K562 (cell line): Measurements from ENCODE around the gene SLC7A8. TPM values are rescaled to one million over a fixed set of nuclear protein-coding genes. Genes with fewer than 3 reads are reported as not detected.

Experiments used
- CCNT2 ChIP-seq: IDR thresholded peaks from 2 replicates; pipeline ENCODE4 v1.6.1; 2011; ENCODE audit warnings: borderline replicate concordance, low read depth, mild to moderate bottlenecking, moderate library complexity, mixed read lengths, low read length; ENCODE audit not compliant: insufficient read length; ENCODE audit errors: extremely low read depth
- DIDO1 ChIP-seq: fragments of 450-650 bp; IDR thresholded peaks from 2 replicates; pipeline ENCODE4 v1.6.1; 2016; ENCODE audit warnings: low read depth, missing biosample characterization, missing genetic modification characterization
- EP300 ChIP-seq: IDR thresholded peaks from 2 replicates; pipeline ENCODE4 v1.6.1; 2012; ENCODE audit warnings: low read length, improper control_type of control experiment
- ERF ChIP-seq: fragments of 450-650 bp; formaldehyde crosslinking; IDR thresholded peaks from 2 replicates; pipeline ENCODE4 v1.4.0; 2020; ENCODE audit warnings: mild to moderate bottlenecking, mixed read lengths
- GTF2A2 ChIP-seq: IDR thresholded peaks from 2 replicates; pipeline ENCODE4 v1.6.1; 2016; ENCODE audit warnings: mild to moderate bottlenecking, missing genetic modification characterization, missing compliant biosample characterization
- HMG20A ChIP-seq: fragments of 450-650 bp; formaldehyde crosslinking; conservative IDR thresholded peaks from 2 replicates; pipeline ENCODE4 v1.4.0; 2020; ENCODE audit warnings: mild to moderate bottlenecking, mixed read lengths
- LARP7 ChIP-seq: fragments of 450-650 bp; IDR thresholded peaks from 2 replicates; pipeline ENCODE4 v1.6.1; 2016
- LCOR ChIP-seq: sonication (generic); formaldehyde crosslinking; IDR thresholded peaks from 2 replicates; pipeline ENCODE4 v1.8.0; 2022; ENCODE audit warnings: mild to moderate bottlenecking, missing genetic modification reagents
- MCM3 ChIP-seq: fragments of 450-650 bp; IDR thresholded peaks from 2 replicates; pipeline ENCODE4 v1.6.1; 2016
- TCF3 ChIP-seq: sonication (generic); formaldehyde crosslinking; IDR thresholded peaks from 2 replicates; pipeline ENCODE4 v1.4.0; 2020; ENCODE audit warnings: mild to moderate bottlenecking, missing genetic modification reagents
- U2AF1 ChIP-seq: fragments of 200-400 bp; formaldehyde crosslinking; optimal IDR thresholded peaks from 2 replicates; pipeline ENCODE3; 2017; ENCODE audit warnings: mild to moderate bottlenecking, low read depth, low read length, moderate library complexity
- ZBTB7A ChIP-seq: IDR thresholded peaks from 2 replicates; pipeline ENCODE4 v1.6.1; 2011; ENCODE audit warnings: low read depth, mild to moderate bottlenecking, low read length, moderate library complexity, borderline replicate concordance; ENCODE audit not compliant: control insufficient read depth
- ZC3H8 ChIP-seq: fragments of 450-650 bp; IDR thresholded peaks from 2 replicates; pipeline ENCODE4 v1.6.1; 2017
- ZNF124 ChIP-seq: sonication (generic); formaldehyde crosslinking; IDR thresholded peaks from 2 replicates; pipeline ENCODE4 v1.8.1; 2022; ENCODE audit warnings: missing genetic modification reagents
- ZNF24 ChIP-seq: fragments of 450-650 bp; IDR thresholded peaks from 2 replicates; pipeline ENCODE4 v1.6.1; 2016
- ZNF445 ChIP-seq: fragments of 250-450 bp; sonication (Bioruptor Pico); IDR thresholded peaks from 2 replicates; pipeline ENCODE4 v1.4.0; 2020; ENCODE audit warnings: low read depth, mild to moderate bottlenecking, moderate library complexity
- ZNF57 ChIP-seq: fragments of 450-650 bp; formaldehyde crosslinking; IDR thresholded peaks from 2 replicates; pipeline ENCODE4 v1.4.0; 2020; ENCODE audit warnings: mild to moderate bottlenecking, moderate library complexity
- ZNF644 ChIP-seq: fragments of 200-800 bp; sonication (Bioruptor generic); IDR thresholded peaks from 2 replicates; pipeline ENCODE4 v1.6.1; 2016; ENCODE audit warnings: low read depth, missing genetic modification characterization, missing compliant biosample characterization
- ZNF707 ChIP-seq: fragments of 250-450 bp; sonication (Bioruptor Pico); conservative IDR thresholded peaks from 2 replicates; pipeline ENCODE4 v1.8.0; 2022; ENCODE audit warnings: inconsistent platforms, mild to moderate bottlenecking, moderate library complexity
- ZNF76 ChIP-seq: fragments of 250-450 bp; sonication (Bioruptor Pico); IDR thresholded peaks from 2 replicates; pipeline ENCODE4 v1.4.0; 2020; ENCODE audit warnings: mild to moderate bottlenecking, moderate library complexity, borderline replicate concordance
- ZNF764 ChIP-seq: fragments of 250-450 bp; sonication (Bioruptor Pico); IDR thresholded peaks from 2 replicates; pipeline ENCODE4 v1.4.0; 2020; ENCODE audit warnings: low read depth, mild to moderate bottlenecking, moderate library complexity
- polyA plus RNA-seq, 8 experiments: library from polyadenylated mRNA; depleted of rRNA in 4 of 8; stranded (reverse) in 5 of 8; unstranded in 3 of 8; fragments of >200 nt; fragmentation: Nextera tagmentation in 2 of 8; fragmentation: Illumina TruSeq in 1 of 8; extraction: Ambion mirVana in 2 of 8; extraction: Trizol in 1 of 8; gene quantifications; 2 replicates each; pipeline versions ENCODE4 v1.2.1 to v1.2.3, GENCODE V29; 2011 to 2014; ENCODE audit warnings: inconsistent platforms in 1 of 8, missing spikeins in 1 of 8
- total RNA-seq, 7 experiments: library from RNA; depleted of rRNA in 6 of 7; stranded (reverse); fragments of >200 nt in 6 of 7; fragmentation: Illumina TruSeq in 2 of 7; extraction: Trizol in 2 of 7; gene quantifications; 2 replicates each; pipeline versions ENCODE4 v1.2.1 to v1.2.3, GENCODE V29; 2011 to 2021; ENCODE audit warnings: low replicate concordance in 1 of 7
- TF ChIP-seq, protein P1 (sequence below): sonication (generic); formaldehyde crosslinking; IDR thresholded peaks from 2 replicates; pipeline ENCODE4 v1.8.0; 2022; ENCODE audit warnings: missing genetic modification reagents, mild to moderate bottlenecking, moderate library complexity, borderline replicate concordance
- TF ChIP-seq, protein P2 (sequence below), 2 experiments: fragments of 450-650 bp; formaldehyde crosslinking in 1 of 2; IDR thresholded peaks; 2 replicates each; pipeline versions ENCODE4 v1.4.0 to v1.6.1; 2014 to 2020; ENCODE audit warnings: mild to moderate bottlenecking in 2 of 2, borderline replicate concordance in 1 of 2, low read depth in 1 of 2

The SLC7A8 gene
- total and polyA plus RNA-seq, 9 of the 15 experiments (the other 6 are each of a cell fraction or from before 2014, with no cell fraction given): 2.0 to 33.0 (median 6.0) TPM

DNA sequence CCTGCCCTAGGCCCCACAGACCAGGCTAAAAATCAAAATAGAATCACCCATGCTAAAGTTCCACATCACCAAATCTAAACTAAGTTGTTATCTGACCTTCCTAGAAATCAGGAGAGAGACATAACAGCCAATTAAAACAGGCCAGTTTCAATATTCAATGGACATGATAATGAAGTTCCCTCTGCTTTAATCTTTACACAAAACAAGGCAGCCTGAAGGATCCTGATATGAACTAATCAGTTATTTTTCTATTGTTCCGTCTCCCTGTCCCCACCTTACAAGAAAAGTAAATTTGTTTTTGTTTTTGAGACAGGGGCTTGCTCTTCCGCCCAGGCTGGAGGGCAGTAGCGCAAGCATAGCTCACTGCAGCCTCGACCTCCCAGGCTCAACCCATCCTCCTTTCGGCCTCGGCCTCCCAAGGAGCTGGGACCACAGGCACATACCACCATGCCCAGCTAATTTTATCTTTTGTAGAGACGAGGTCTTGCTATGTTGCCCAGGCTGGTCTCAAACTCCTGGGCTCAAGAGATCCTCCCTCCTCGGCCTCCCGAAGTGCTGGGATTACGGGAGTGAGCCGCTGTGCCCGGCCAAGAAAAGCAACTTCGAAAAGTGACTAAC lies 59.0 kb downstream of the SLC7A8 start (continued):
- TF ChIP-seq, protein P1, sequence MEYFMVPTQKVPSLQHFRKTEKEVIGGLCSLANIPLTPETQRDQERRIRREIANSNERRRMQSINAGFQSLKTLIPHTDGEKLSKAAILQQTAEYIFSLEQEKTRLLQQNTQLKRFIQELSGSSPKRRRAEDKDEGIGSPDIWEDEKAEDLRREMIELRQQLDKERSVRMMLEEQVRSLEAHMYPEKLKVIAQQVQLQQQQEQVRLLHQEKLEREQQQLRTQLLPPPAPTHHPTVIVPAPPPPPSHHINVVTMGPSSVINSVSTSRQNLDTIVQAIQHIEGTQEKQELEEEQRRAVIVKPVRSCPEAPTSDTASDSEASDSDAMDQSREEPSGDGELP: no peak
- no peak for TF ChIP-seq ZNF124 (CRISPR knock-in tag)
- TF ChIP-seq ZNF707 (CRISPR knock-in tag): no peak
- no peak for TF ChIP-seq ZNF644 (tag)
- TF ChIP-seq ZNF76 (CRISPR knock-in tag): no peak
- TF ChIP-seq EP300: peak; percentile 30; the same call in 1 of the 2 replicates
- no peak for TF ChIP-seq DIDO1
- TF ChIP-seq MCM3: no peak
- no peak for TF ChIP-seq ZC3H8
- TF ChIP-seq, protein P2, sequence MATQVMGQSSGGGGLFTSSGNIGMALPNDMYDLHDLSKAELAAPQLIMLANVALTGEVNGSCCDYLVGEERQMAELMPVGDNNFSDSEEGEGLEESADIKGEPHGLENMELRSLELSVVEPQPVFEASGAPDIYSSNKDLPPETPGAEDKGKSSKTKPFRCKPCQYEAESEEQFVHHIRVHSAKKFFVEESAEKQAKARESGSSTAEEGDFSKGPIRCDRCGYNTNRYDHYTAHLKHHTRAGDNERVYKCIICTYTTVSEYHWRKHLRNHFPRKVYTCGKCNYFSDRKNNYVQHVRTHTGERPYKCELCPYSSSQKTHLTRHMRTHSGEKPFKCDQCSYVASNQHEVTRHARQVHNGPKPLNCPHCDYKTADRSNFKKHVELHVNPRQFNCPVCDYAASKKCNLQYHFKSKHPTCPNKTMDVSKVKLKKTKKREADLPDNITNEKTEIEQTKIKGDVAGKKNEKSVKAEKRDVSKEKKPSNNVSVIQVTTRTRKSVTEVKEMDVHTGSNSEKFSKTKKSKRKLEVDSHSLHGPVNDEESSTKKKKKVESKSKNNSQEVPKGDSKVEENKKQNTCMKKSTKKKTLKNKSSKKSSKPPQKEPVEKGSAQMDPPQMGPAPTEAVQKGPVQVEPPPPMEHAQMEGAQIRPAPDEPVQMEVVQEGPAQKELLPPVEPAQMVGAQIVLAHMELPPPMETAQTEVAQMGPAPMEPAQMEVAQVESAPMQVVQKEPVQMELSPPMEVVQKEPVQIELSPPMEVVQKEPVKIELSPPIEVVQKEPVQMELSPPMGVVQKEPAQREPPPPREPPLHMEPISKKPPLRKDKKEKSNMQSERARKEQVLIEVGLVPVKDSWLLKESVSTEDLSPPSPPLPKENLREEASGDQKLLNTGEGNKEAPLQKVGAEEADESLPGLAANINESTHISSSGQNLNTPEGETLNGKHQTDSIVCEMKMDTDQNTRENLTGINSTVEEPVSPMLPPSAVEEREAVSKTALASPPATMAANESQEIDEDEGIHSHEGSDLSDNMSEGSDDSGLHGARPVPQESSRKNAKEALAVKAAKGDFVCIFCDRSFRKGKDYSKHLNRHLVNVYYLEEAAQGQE (IDR thresholded peaks at IDR 0.05; ENCODE audit: borderline replicate concordance): no peak
- TF ChIP-seq, protein P2 (CRISPR knock-in tag; IDR thresholded peaks at IDR 0.05; ENCODE audit: low read depth): no peak
- TF ChIP-seq ZBTB7A: no peak
- no peak for TF ChIP-seq U2AF1
- no peak for TF ChIP-seq ZNF24
- no peak for TF ChIP-seq LARP7
- no peak for TF ChIP-seq GTF2A2 (tag)
- TF ChIP-seq ERF (CRISPR knock-in tag): no peak
- no peak for TF ChIP-seq LCOR (CRISPR knock-in tag)
- no peak for TF ChIP-seq ZNF764 (CRISPR knock-in tag)
- TF ChIP-seq ZNF57 (CRISPR knock-in tag): no peak
- peak; percentile 29 for TF ChIP-seq CCNT2
- TF ChIP-seq TCF3: peak; percentile 66
- TF ChIP-seq ZNF445 (CRISPR knock-in tag): no peak
- no peak for TF ChIP-seq HMG20A
